Natural killer cell (primary cell): ENCODE data around the gene CMSS1. TPM values are rescaled to one million over a fixed set of nuclear protein-coding genes. Genes with fewer than 3 reads are reported as not detected.
"Not testable (repeated sequence)": the region's sequence is repeated elsewhere in the genome, so short reads cannot be mapped to it uniquely, and the experiment has no call there.

Experiments
- ATAC-seq, 3 donors: fragments of 150-1000 bp in 2 of 3; fragments of 200-7000 bp in 1 of 3; cut with Tn5 transposase; 1 replicate in 1 of 3; 2 replicates in 2 of 3; pipeline ENCODE4 v1.10.0; 2021; ENCODE audit warnings: mild to moderate bottlenecking in 2 of 3, moderate library complexity in 2 of 3
- DNase-seq, 2 donors: peaks; one replicate each; pipeline versions ENCODE4 v3.0.0 to v3.0.0-alpha.2; 2013 to 2021; ENCODE audit warnings: mixed read lengths in 1 of 2
- H3K27ac ChIP-seq: one replicate; pipeline ENCODE4 v1.5.1; 2013; ENCODE audit warnings: mild to moderate bottlenecking, low read length
- H3K27me3 ChIP-seq: one replicate; pipeline ENCODE4 v1.6.1; 2013; ENCODE audit warnings: low read length; ENCODE audit not compliant: control insufficient read depth, insufficient read depth
- H3K36me3 ChIP-seq: one replicate; pipeline ENCODE4 v1.6.1; 2013; ENCODE audit warnings: low read length; ENCODE audit not compliant: control insufficient read depth, insufficient read depth
- H3K4me1 ChIP-seq: one replicate; pipeline ENCODE4 v1.6.1; 2013; ENCODE audit warnings: low read length; ENCODE audit not compliant: control insufficient read depth, insufficient read depth
- H3K4me3 ChIP-seq: one replicate; pipeline ENCODE4 v1.5.1; 2013; ENCODE audit warnings: low read length
- H3K9me3 ChIP-seq: one replicate; pipeline ENCODE4 v1.6.1; 2013; ENCODE audit warnings: low read length; ENCODE audit not compliant: control insufficient read depth, insufficient read depth
- H3K27ac Mint-ChIP-seq, 2 donors: one replicate each; pipeline ENCODE4 v1.8.0; 2022; ENCODE audit warnings: mild to moderate bottlenecking in 2 of 2, mixed read lengths in 2 of 2, moderate library complexity in 1 of 2
- H3K27me3 Mint-ChIP-seq, 2 donors: one replicate each; pipeline ENCODE4 v1.8.0; 2022; ENCODE audit warnings: low read depth in 2 of 2, mixed read lengths in 2 of 2
- H3K36me3 Mint-ChIP-seq: one replicate; pipeline ENCODE4 v1.8.0; 2022; ENCODE audit warnings: mixed read lengths
- H3K4me1 Mint-ChIP-seq, 2 donors: one replicate each; pipeline ENCODE4 v1.8.0; 2022; ENCODE audit warnings: mixed read lengths in 2 of 2
- H3K4me3 Mint-ChIP-seq: one replicate; pipeline ENCODE4 v1.8.0; 2022; ENCODE audit warnings: mild to moderate bottlenecking, moderate library complexity, mixed read lengths
- H3K9me3 Mint-ChIP-seq, 2 donors: one replicate each; pipeline ENCODE4 v1.8.0; 2022; ENCODE audit warnings: mixed read lengths in 2 of 2
- WGBS: methylation state at CpG from one replicate; pipeline ENCODE4 v1.1.7; 2013; ENCODE audit warnings: missing lambda C conversion rate; ENCODE audit not compliant: insufficient coverage; 5-methylcytosine and 5-hydroxymethylcytosine counted together
- intact Hi-C: fragments of 100-400 bp; cut with micrococcal nuclease; formaldehyde crosslinking; loops from one replicate; pipeline ENCODE4 v1.14.2; 2022
- total RNA-seq, 4 donors: library from RNA; stranded (reverse); fragments of 120-200 nt in 1 of 4; gene quantifications; one replicate each; pipeline versions ENCODE4 v1.2.3 to v1.2.4, GENCODE V29; 2013 to 2022
- TF ChIP-seq, protein P1 (sequence below): fragments of 200-600 bp; IDR thresholded peaks from one replicate; pipeline ENCODE4 v1.8.0; 2022; ENCODE audit warnings: antibody characterized with exemption

CMSS1 gene
- total RNA-seq, 3 donors from 2014 or later (not counting 1 experiment from before 2014, with no cell fraction given): 7.8 to 12.7 (median 9.2) TPM

DNA sequence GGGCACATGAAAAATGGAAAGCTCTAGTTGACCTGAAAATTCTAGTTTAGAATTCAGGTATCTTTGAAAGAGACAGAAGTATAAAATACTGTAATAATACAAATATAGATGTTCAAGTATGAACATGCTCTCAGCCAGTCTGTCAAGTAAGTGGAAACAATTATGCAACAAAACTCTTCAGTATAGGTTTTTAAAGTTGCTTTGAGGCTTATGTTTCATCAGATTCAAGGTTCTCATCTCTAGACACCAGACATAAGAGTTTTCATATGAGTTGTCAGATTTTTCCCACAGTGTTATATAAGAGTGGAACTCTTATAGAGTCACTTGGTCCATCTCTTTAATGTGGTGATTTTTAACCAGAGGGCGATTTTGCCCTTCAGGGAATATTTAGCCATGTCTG, 22.0 kb downstream of the CMSS1 start:
- Mint-ChIP-seq H3K4me1 (no peaks in the 10 kb centered on the region), H3K36me3 (no peaks in the 10 kb centered on the region), H3K27me3 (no peaks in the 10 kb centered on the region), H3K27ac (no peak overlapping the region), H3K9me3 (no peaks in the 10 kb centered on the region), H3K4me3 (no peak overlapping the region)
- H3K4me3 ChIP-seq: no peak overlapping the region
- no peaks in the 10 kb centered on the region for H3K4me1 ChIP-seq
- DNase-seq: no peak
- ATAC-seq: no peak
- no peaks in the 10 kb centered on the region for H3K27me3 ChIP-seq
- no peaks in the 10 kb centered on the region for H3K9me3 ChIP-seq
- no peak overlapping the region for H3K27ac ChIP-seq
- 63% methylated on average over 1 of the region's 1 CpG for WGBS
- H3K36me3 ChIP-seq: no peaks in the 10 kb centered on the region
- intact Hi-C loops: no loop called here
- TF ChIP-seq, protein P1, sequence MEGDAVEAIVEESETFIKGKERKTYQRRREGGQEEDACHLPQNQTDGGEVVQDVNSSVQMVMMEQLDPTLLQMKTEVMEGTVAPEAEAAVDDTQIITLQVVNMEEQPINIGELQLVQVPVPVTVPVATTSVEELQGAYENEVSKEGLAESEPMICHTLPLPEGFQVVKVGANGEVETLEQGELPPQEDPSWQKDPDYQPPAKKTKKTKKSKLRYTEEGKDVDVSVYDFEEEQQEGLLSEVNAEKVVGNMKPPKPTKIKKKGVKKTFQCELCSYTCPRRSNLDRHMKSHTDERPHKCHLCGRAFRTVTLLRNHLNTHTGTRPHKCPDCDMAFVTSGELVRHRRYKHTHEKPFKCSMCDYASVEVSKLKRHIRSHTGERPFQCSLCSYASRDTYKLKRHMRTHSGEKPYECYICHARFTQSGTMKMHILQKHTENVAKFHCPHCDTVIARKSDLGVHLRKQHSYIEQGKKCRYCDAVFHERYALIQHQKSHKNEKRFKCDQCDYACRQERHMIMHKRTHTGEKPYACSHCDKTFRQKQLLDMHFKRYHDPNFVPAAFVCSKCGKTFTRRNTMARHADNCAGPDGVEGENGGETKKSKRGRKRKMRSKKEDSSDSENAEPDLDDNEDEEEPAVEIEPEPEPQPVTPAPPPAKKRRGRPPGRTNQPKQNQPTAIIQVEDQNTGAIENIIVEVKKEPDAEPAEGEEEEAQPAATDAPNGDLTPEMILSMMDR: no peak

DNA sequence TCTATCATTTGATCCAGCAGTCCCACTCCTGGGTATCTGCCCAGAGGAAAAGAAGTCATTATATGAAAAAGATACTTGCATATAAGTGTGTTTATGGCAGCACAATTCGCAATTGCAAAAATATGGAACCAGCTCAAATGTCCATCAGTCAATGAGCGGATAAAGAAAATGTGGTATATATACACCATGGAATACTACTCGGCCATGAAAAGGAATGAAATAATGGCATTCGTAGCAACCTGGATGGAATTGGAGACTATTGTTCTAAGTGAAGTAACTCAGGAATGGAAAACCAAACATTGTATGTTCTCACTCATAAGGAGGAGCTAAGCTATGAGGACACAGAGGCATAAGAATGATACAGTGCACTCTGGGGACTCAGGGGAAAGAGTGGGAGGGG, 24.3 kb downstream of the CMSS1 start:
- H3K9me3 Mint-ChIP-seq, H3K27ac ChIP-seq, DNase-seq, H3K4me1 ChIP-seq, intact Hi-C loops, H3K36me3 Mint-ChIP-seq, H3K27me3 Mint-ChIP-seq, H3K4me3 Mint-ChIP-seq, H3K4me1 Mint-ChIP-seq, H3K9me3 ChIP-seq, H3K27ac Mint-ChIP-seq, H3K36me3 ChIP-seq, ATAC-seq, H3K27me3 ChIP-seq, H3K4me3 ChIP-seq: not testable (repeated sequence)
- 97% methylated on average over 4 of the region's 4 CpGs for WGBS

DNA sequence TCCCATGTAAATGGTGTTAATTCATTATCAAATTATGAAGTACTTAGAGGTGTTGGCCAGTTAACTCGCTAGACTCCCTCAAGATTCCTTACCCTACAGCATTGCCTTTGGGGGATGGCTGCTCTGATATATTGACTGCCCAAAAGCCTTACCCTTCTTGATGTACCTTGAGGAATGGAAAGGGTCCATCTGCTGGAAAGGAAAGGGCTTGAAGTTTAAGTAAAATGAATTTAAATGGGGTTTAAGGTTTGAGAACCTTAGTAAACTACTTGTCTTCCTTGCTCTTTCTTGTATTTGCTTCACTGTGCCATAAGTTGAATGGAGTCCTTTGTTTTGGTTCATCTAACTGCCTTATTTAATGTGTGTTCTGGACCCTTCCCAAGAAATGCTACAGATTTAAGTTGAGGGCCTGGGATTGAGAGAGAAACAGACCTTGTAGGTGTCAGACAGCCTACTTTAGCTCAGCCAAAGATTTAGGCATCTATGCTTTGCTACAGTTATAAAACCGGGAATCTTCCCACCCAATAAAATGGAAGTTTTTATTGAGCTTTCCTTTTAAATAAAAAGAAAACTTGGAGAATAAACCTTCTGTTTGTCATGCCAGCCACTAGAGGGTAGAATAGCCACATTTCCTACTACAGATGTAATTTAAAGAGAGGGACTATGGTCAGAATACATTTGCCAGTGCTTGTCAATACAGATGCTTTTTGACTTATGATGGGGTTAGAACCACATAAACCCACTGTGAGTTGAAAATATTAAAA, 25.3 kb downstream of the CMSS1 start:
- DNase-seq: peak in 1 of 2 donors; percentile 15
- no CpG with 5 or more reads among the region's 2 CpGs for WGBS
- ATAC-seq: no peak
- Mint-ChIP-seq H3K36me3 (no peaks in the 10 kb centered on the region), H3K9me3 (no peaks in the 10 kb centered on the region), H3K4me3 (no peak overlapping the region), H3K27me3 (no peaks in the 10 kb centered on the region), H3K4me1 (no peaks in the 10 kb centered on the region), H3K27ac (no peak overlapping the region)
- no peak overlapping the region for H3K4me3 ChIP-seq
- H3K27ac ChIP-seq: no peak overlapping the region
- TF ChIP-seq, protein P1: peak; percentile 25
- H3K4me1 ChIP-seq: no peaks in the 10 kb centered on the region
- H3K27me3 ChIP-seq: no peaks in the 10 kb centered on the region
- intact Hi-C loops: no loop called here
- H3K9me3 ChIP-seq: no peaks in the 10 kb centered on the region
- no peaks in the 10 kb centered on the region for H3K36me3 ChIP-seq

DNA sequence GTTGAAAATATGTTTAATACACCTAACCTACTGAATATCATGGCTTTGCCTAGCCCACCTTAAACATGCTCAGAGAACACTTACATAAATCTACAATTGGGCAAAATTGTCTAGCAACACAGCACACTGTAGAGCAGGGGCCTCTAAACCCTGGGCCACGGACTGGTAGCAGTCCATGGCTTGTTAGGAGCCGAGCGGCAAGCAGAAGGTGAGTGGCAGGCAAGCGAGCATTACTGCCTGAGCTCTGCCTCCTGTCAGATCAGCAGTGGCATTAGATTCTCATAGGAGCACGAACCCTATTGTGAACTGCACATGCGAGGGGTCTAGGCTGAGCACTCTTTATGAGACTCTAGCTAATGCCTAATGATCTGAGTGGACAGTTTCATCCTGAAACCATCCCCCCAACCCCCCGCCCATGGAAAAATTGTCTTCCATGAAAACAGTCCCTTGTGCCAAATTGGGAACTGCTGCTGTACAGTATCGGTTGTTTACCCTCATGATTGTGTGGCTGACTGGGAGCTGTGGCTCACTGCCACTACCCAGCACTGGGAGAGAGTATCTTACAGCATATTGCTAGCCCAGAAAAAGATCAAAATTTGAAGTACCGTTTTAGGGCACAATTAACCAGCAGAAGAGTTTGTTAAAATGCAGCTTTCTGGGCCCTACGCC, 26.1 kb downstream of the CMSS1 start:
- DNase-seq: no peak
- H3K4me1 Mint-ChIP-seq: no peaks in the 10 kb centered on the region
- H3K27me3 ChIP-seq: no peaks in the 10 kb centered on the region
- no peak for ATAC-seq
- H3K4me3 ChIP-seq: no peak overlapping the region
- H3K27me3 Mint-ChIP-seq: no peaks in the 10 kb centered on the region
- no peaks in the 10 kb centered on the region for H3K4me1 ChIP-seq
- H3K4me3 Mint-ChIP-seq: no peak overlapping the region
- WGBS: 88% methylated on average over 10 of the region's 10 CpGs
- no peaks in the 10 kb centered on the region for H3K36me3 Mint-ChIP-seq
- no peaks in the 10 kb centered on the region for H3K36me3 ChIP-seq
- intact Hi-C loops: no loop called here
- TF ChIP-seq, protein P1: peak; percentile 2
- H3K9me3 ChIP-seq: no peaks in the 10 kb centered on the region
- no peak overlapping the region for H3K27ac ChIP-seq
- no peaks in the 10 kb centered on the region for H3K9me3 Mint-ChIP-seq
- H3K27ac Mint-ChIP-seq: no peak overlapping the region
